CD4-positive, alpha-beta memory T cell (primary cell): ENCODE measurements around the gene VARS2. TPM values are rescaled to one million over a fixed set of nuclear protein-coding genes. Genes with fewer than 3 reads are reported as not detected.

Experiments used
- CTCF ChIA-PET: fragments of 350-600 bp; sonication (Branson Sonifier 250); formaldehyde crosslinking; loops from one replicate; lab custom pipeline; 2021; ENCODE audit warnings: inconsistent platforms; ENCODE audit not compliant: partially characterized antibody; lab: Charles Lee
- POLR2A ChIA-PET: fragments of 350-600 bp; sonication (Branson Sonifier 250); formaldehyde crosslinking; loops from one replicate; lab custom pipeline; 2021; ENCODE audit not compliant: partially characterized antibody; lab: Charles Lee
- DNase-seq, 5 donors: peaks; one replicate each; pipeline versions ENCODE4 v3.0.0 to v3.0.0-alpha.2; 2020 to 2022; ENCODE audit warnings: mixed read lengths in 1 of 5
- H3K27ac ChIP-seq: one replicate; pipeline ENCODE4 v1.7.0; 2013; ENCODE audit warnings: low read depth, low read length
- H3K27me3 ChIP-seq: 2 replicates; pipeline ENCODE4 v1.7.0; 2013; ENCODE audit warnings: mild to moderate bottlenecking, low read length, moderate library complexity; ENCODE audit not compliant: insufficient read depth
- H3K36me3 ChIP-seq: 2 replicates; pipeline ENCODE4 v1.7.0; 2013; ENCODE audit warnings: mild to moderate bottlenecking, low read length, moderate library complexity; ENCODE audit not compliant: insufficient read depth
- H3K4me1 ChIP-seq: 2 replicates; pipeline ENCODE4 v1.7.0; 2013; ENCODE audit warnings: mild to moderate bottlenecking, low read length, moderate library complexity; ENCODE audit not compliant: insufficient read depth
- H3K4me3 ChIP-seq, 2 donors: one replicate each; pipeline ENCODE4 v1.7.0; 2013; ENCODE audit warnings: low read length in 2 of 2, mild to moderate bottlenecking in 1 of 2
- H3K9me3 ChIP-seq, 2 donors: one replicate each; pipeline ENCODE4 v1.7.0; 2013; ENCODE audit warnings: low read length in 2 of 2, control low read depth in 1 of 2; ENCODE audit not compliant: control insufficient read depth in 1 of 2
- H3K27ac Mint-ChIP-seq, 7 donors: one replicate each; pipeline ENCODE4 v1.8.0; 2020 to 2021; ENCODE audit warnings: mixed read lengths in 7 of 7, mild to moderate bottlenecking in 6 of 7, inconsistent platforms in 3 of 7, moderate library complexity in 3 of 7
- H3K27me3 Mint-ChIP-seq, 2 donors: one replicate each; pipeline ENCODE4 v1.8.0; 2020 to 2021; ENCODE audit warnings: mixed read lengths in 2 of 2
- H3K36me3 Mint-ChIP-seq, 2 donors: one replicate each; pipeline ENCODE4 v1.8.0; 2020 to 2021; ENCODE audit warnings: mixed read lengths in 2 of 2, inconsistent platforms in 1 of 2, mild to moderate bottlenecking in 1 of 2
- H3K4me1 Mint-ChIP-seq, 4 donors: one replicate each; pipeline ENCODE4 v1.8.0; 2020 to 2021; ENCODE audit warnings: mixed read lengths in 4 of 4, mild to moderate bottlenecking in 1 of 4
- H3K4me3 Mint-ChIP-seq, 8 donors: one replicate each; pipeline ENCODE4 v1.8.0; 2020 to 2021; ENCODE audit warnings: mixed read lengths in 8 of 8, mild to moderate bottlenecking in 7 of 8, moderate library complexity in 6 of 8, inconsistent platforms in 3 of 8
- H3K9me3 Mint-ChIP-seq, 8 donors: one replicate each; pipeline ENCODE4 v1.8.0; 2020 to 2021; ENCODE audit warnings: mixed read lengths in 8 of 8, mild to moderate bottlenecking in 5 of 8, inconsistent platforms in 3 of 8, moderate library complexity in 1 of 8
- intact Hi-C: fragments of 100-400 bp; cut with micrococcal nuclease; formaldehyde crosslinking; loops from one replicate; pipeline ENCODE4 v1.15.1; 2023
- polyA plus RNA-seq, 2 donors: library from polyadenylated mRNA; unstranded; fragments of 300-500 nt; fragmentation: Illumina TruSeq; gene quantifications; one replicate each; pipeline ENCODE4 v1.2.3, GENCODE V29; 2021
- total RNA-seq, 2 experiments: library from RNA; stranded (reverse); gene quantifications; one replicate each; pipeline ENCODE4 v1.2.3, GENCODE V29; 2021

VARS2 gene
- total and polyA plus RNA-seq, 4 experiments from 2014 or later: 16.3 to 37.8 (median 26.0) TPM

- H3K4me1 Mint-ChIP-seq: peaks cover 20 to 49% (median 29%) of the 10 kb centered on the region in 4 donors
- ChIA-PET POLR2A (interaction anchor here (0.7 kb wide), 1 partner anchor 317 kb away, joined by 3 read pairs; no protein-coding TSS in a partner anchor), CTCF (interaction anchor here (0.7 to 12.0 kb wide), 4 partner anchors 25 to 202 kb away, joined by 3 to 262 read pairs (median 4); no protein-coding TSS in a partner anchor)
- H3K27ac Mint-ChIP-seq: peak overlapping the region in 4 of 7 donors; percentile 16 to 62 (median 33)
- peaks cover 32% of the 10 kb centered on the region for H3K4me1 ChIP-seq
- no peaks in the 10 kb centered on the region for H3K9me3 ChIP-seq
- no peak for DNase-seq
- H3K27me3 ChIP-seq: no peaks in the 10 kb centered on the region
- no peaks in the 10 kb centered on the region for H3K36me3 ChIP-seq
- no peaks in the 10 kb centered on the region for H3K36me3 Mint-ChIP-seq
- H3K27ac ChIP-seq: no peak overlapping the region
- H3K27me3 Mint-ChIP-seq: no peaks in the 10 kb centered on the region
- no peak overlapping the region for H3K4me3 Mint-ChIP-seq
- H3K9me3 Mint-ChIP-seq: no peaks in the 10 kb centered on the region
- no peak overlapping the region for H3K4me3 ChIP-seq
- intact Hi-C loops: no loop called here
These were observed 33.3 kb upstream of the VARS2 start for GRCh38 chr6:30880698-30881252.

- H3K27ac Mint-ChIP-seq: peak overlapping the region in 5 of 7 donors; percentile 38 to 88 (median 69)
- H3K4me3 Mint-ChIP-seq: peak overlapping the region in 4 of 8 donors; percentile 7 to 58 (median 42)
- Histone ChIP-seq H3K36me3 (no peaks in the 10 kb centered on the region), H3K4me3 (no peak overlapping the region), H3K9me3 (no peaks in the 10 kb centered on the region), H3K4me1 (peaks cover 41% of the 10 kb centered on the region), H3K27me3 (no peaks in the 10 kb centered on the region), H3K27ac (no peak overlapping the region)
- peaks cover 25 to 54% (median 35%) of the 10 kb centered on the region in 4 donors for H3K4me1 Mint-ChIP-seq
- DNase-seq: no peak
- ChIA-PET POLR2A (interaction anchor here (1.0 to 3.9 kb wide), 3 partner anchors 32 to 164 kb away, joined by 3 to 13 read pairs (median 4); partner anchors contain the start of genes MDC1 and VARS2), CTCF (interaction anchor here (1.1 to 12.0 kb wide), 6 partner anchors 26 to 284 kb away, joined by 3 to 262 read pairs (median 4); partner anchors contain the start of gene IER3)
- no peaks in the 10 kb centered on the region for H3K36me3 Mint-ChIP-seq
- H3K9me3 Mint-ChIP-seq: no peaks in the 10 kb centered on the region
- intact Hi-C loops: no loop called here
- no peaks in the 10 kb centered on the region for H3K27me3 Mint-ChIP-seq
These were observed 32.4 kb upstream of the VARS2 start for GRCh38 chr6:30881392-30882203.

- Mint-ChIP-seq H3K36me3 (no peaks in the 10 kb centered on the region), H3K27me3 (no peaks in the 10 kb centered on the region), H3K27ac (peak overlapping the region in 1 of 7 donors; percentile 60), H3K9me3 (no peaks in the 10 kb centered on the region), H3K4me3 (peak overlapping the region in 1 of 8 donors; percentile 5), H3K4me1 (peaks cover 24 to 55% (median 34%) of the 10 kb centered on the region in 4 donors)
- H3K9me3 ChIP-seq: no peaks in the 10 kb centered on the region
- DNase-seq: no peak
- no peak overlapping the region for H3K27ac ChIP-seq
- no peaks in the 10 kb centered on the region for H3K36me3 ChIP-seq
- CTCF ChIA-PET: interaction anchor here (0.8 to 12.0 kb wide), 6 partner anchors 15 to 285 kb away, joined by 3 to 262 read pairs (median 4); partner anchors contain the start of gene IER3
- POLR2A ChIA-PET: interaction anchor here (0.6 to 3.9 kb wide), 5 partner anchors 32 to 165 kb away, joined by 3 to 13 read pairs (median 3); partner anchors contain the start of genes MDC1 and VARS2
- intact Hi-C loops: no loop called here
- H3K4me1 ChIP-seq: peaks cover 38% of the 10 kb centered on the region
- no peak overlapping the region for H3K4me3 ChIP-seq
- no peaks in the 10 kb centered on the region for H3K27me3 ChIP-seq
These were observed 31.8 kb upstream of the VARS2 start for GRCh38 chr6:30882204-30882758.

GRCh38 chr6:30882759-30883684, 31.0 kb upstream of the VARS2 start:
- DNase-seq: no peak
- H3K4me1 Mint-ChIP-seq: peaks cover 19 to 48% (median 28%) of the 10 kb centered on the region in 4 donors

GRCh38 chr6:30883685-30884520, 30.1 kb upstream of the VARS2 start, which contains the start of gene DDR1:
Gene DDR1 (plus strand): TSS chr6:30884519. CDS start chr6:30888730, 4,211 bp downstream.
- POLR2A ChIA-PET: interaction anchor here (0.7 to 3.9 kb wide), 12 partner anchors 22 to 433 kb away, joined by 3 to 13 read pairs (median 3); partner anchors contain the start of genes PRR3 and VARS2
- peak; percentile 30 to 66 (median 39) for DNase-seq
- peaks cover 0 to 5% of the 10 kb centered on the region in 2 donors for H3K36me3 Mint-ChIP-seq
- Histone ChIP-seq H3K4me3 (peak within 1 kb of the TSS in 1 of 2 donors; percentile 52), H3K4me1 (peaks cover 31% of the 10 kb centered on the region), H3K9me3 (no peaks in the 10 kb centered on the region), H3K27ac (peak within 1 kb of the TSS; percentile 24), H3K27me3 (no peaks in the 10 kb centered on the region), H3K36me3 (no peaks in the 10 kb centered on the region)
- H3K4me1 Mint-ChIP-seq: peaks cover 19 to 39% (median 26%) of the 10 kb centered on the region in 4 donors
- no peaks in the 10 kb centered on the region for H3K9me3 Mint-ChIP-seq
- peak within 1 kb of the TSS; percentile 77 to 87 (median 84) for H3K4me3 Mint-ChIP-seq
- H3K27ac Mint-ChIP-seq: peak within 1 kb of the TSS in 6 of 7 donors; percentile 38 to 89 (median 76)
- H3K27me3 Mint-ChIP-seq: no peaks in the 10 kb centered on the region
- intact Hi-C loops: no loop called here
- CTCF ChIA-PET: interaction anchor here (1.0 to 12.0 kb wide), 5 partner anchors 53 to 196 kb away, joined by 3 to 262 read pairs (median 8); no protein-coding TSS in a partner anchor

More at GRCh38 chr6:30882759-30883684, 31.0 kb upstream of the VARS2 start:
- no peaks in the 10 kb centered on the region for H3K9me3 Mint-ChIP-seq
- Histone ChIP-seq H3K36me3 (no peaks in the 10 kb centered on the region), H3K9me3 (no peaks in the 10 kb centered on the region), H3K4me1 (peaks cover 31% of the 10 kb centered on the region), H3K4me3 (no peak overlapping the region), H3K27me3 (no peaks in the 10 kb centered on the region), H3K27ac (no peak overlapping the region)
- no peaks in the 10 kb centered on the region for H3K27me3 Mint-ChIP-seq
- intact Hi-C loops: no loop called here
- CTCF ChIA-PET: interaction anchor here (0.8 to 12.0 kb wide), 8 partner anchors 16 to 286 kb away, joined by 3 to 262 read pairs (median 4); partner anchors contain the start of gene IER3
- peak overlapping the region; percentile 62 to 86 (median 78) for H3K4me3 Mint-ChIP-seq
- POLR2A ChIA-PET: interaction anchor here (0.6 to 3.9 kb wide), 7 partner anchors 31 to 145 kb away, joined by 3 to 13 read pairs (median 4); partner anchors contain the start of gene VARS2
- H3K27ac Mint-ChIP-seq: peak overlapping the region in 5 of 7 donors; percentile 36 to 89 (median 62)
- H3K36me3 Mint-ChIP-seq: no peaks in the 10 kb centered on the region
